Activated naive CD8-positive, alpha-beta T cell treated with anti-CD3 and anti-CD28 coated beads, Interleukin-2, amount 10 ng/mL, durations not matched to agents 7 days and 5 days (primary cell): ENCODE data around the gene PSPH. TPM values are rescaled to one million over a fixed set of nuclear protein-coding genes. Genes with fewer than 3 reads are reported as not detected.
"Not testable (repeated sequence)": the region's sequence is repeated elsewhere in the genome, so short reads cannot be mapped to it uniquely, and the experiment has no call there.

ENCODE experiments used
- ATAC-seq: fragments of 150-1000 bp; cut with Tn5 transposase; one replicate; pipeline ENCODE4 v1.10.0; 2021; ENCODE audit warnings: low read depth, moderate library complexity
- POLR2A ChIA-PET: fragments of 350-600 bp; sonication (Branson Sonifier 250); formaldehyde crosslinking; loops from one replicate; lab custom pipeline; 2021; ENCODE audit warnings: antibody characterized with exemption; lab: Charles Lee
- DNase-seq: peaks from one replicate; pipeline ENCODE4 v3.0.0; 2021
- H3K27ac Mint-ChIP-seq: one replicate; pipeline ENCODE4 v1.8.0; 2022; ENCODE audit warnings: mild to moderate bottlenecking, mixed read lengths
- H3K27me3 Mint-ChIP-seq: one replicate; pipeline ENCODE4 v1.8.0; 2022; ENCODE audit warnings: mild to moderate bottlenecking, moderate library complexity, mixed read lengths
- H3K36me3 Mint-ChIP-seq: one replicate; pipeline ENCODE4 v1.8.0; 2021; ENCODE audit warnings: mild to moderate bottlenecking, mixed read lengths
- H3K4me1 Mint-ChIP-seq: one replicate; pipeline ENCODE4 v1.8.0; 2021; ENCODE audit warnings: mixed read lengths
- H3K4me3 Mint-ChIP-seq: one replicate; pipeline ENCODE4 v1.8.0; 2022; ENCODE audit warnings: mild to moderate bottlenecking, moderate library complexity, mixed read lengths
- H3K9me3 Mint-ChIP-seq: one replicate; pipeline ENCODE4 v1.8.0; 2021; ENCODE audit warnings: mixed read lengths
- total RNA-seq, 2 experiments: library from RNA; stranded (reverse); gene quantifications; one replicate each; pipeline ENCODE4 v1.2.3, GENCODE V29; 2021

Gene PSPH
- total RNA-seq, 2 experiments from 2014 or later: 7.9 to 10.1 TPM

- Mint-ChIP-seq H3K27ac (no peak overlapping the region), H3K27me3 (no peaks in the 10 kb centered on the region), H3K4me1 (no peaks in the 10 kb centered on the region), H3K36me3 (peaks cover 11% of the 10 kb centered on the region), H3K4me3 (no peak overlapping the region), H3K9me3 (no peaks in the 10 kb centered on the region)
- DNase-seq: no peak
- ATAC-seq: no peak
- POLR2A ChIA-PET: no interaction called here
Observed at GRCh38 chr7:56023500-56023899, 27.7 kb downstream of the PSPH start.

- Mint-ChIP-seq H3K9me3 (no peaks in the 10 kb centered on the region), H3K36me3 (peaks cover 4% of the 10 kb centered on the region), H3K4me1 (no peaks in the 10 kb centered on the region), H3K4me3 (no peak overlapping the region), H3K27me3 (no peaks in the 10 kb centered on the region), H3K27ac (no peak overlapping the region)
- DNase-seq: no peak
- no peak for ATAC-seq
- POLR2A ChIA-PET: no interaction called here
Observed at GRCh38 chr7:56019501-56019900, 31.7 kb downstream of the PSPH start.

GRCh38 chr7:56017015-56017414, 34.2 kb downstream of the PSPH start:
- ATAC-seq, H3K9me3 Mint-ChIP-seq, H3K27ac Mint-ChIP-seq, H3K36me3 Mint-ChIP-seq, H3K27me3 Mint-ChIP-seq, H3K4me1 Mint-ChIP-seq, DNase-seq, POLR2A ChIA-PET, H3K4me3 Mint-ChIP-seq: not testable (repeated sequence)

- Mint-ChIP-seq H3K9me3 (no peaks in the 10 kb centered on the region), H3K27ac (no peak overlapping the region), H3K27me3 (no peaks in the 10 kb centered on the region), H3K4me1 (no peaks in the 10 kb centered on the region), H3K4me3 (no peak overlapping the region), H3K36me3 (peaks cover 5% of the 10 kb centered on the region)
- DNase-seq (no peak), ATAC-seq (no peak)
- POLR2A ChIA-PET: no interaction called here
Observed at GRCh38 chr7:56009695-56010094, 41.5 kb downstream of the PSPH start.

GRCh38 chr7:56007891-56008290, 43.4 kb downstream of the PSPH start:
- H3K4me3 Mint-ChIP-seq: no peak overlapping the region
- peaks cover 2% of the 10 kb centered on the region for H3K36me3 Mint-ChIP-seq
- H3K27me3 Mint-ChIP-seq: no peaks in the 10 kb centered on the region
- DNase-seq (no peak), ATAC-seq (no peak)
- H3K4me1 Mint-ChIP-seq: no peaks in the 10 kb centered on the region
- no peaks in the 10 kb centered on the region for H3K9me3 Mint-ChIP-seq
- POLR2A ChIA-PET: no interaction called here
- H3K27ac Mint-ChIP-seq: no peak overlapping the region

GRCh38 chr7:56007167-56007652, 44.0 kb downstream of the PSPH start:
- no peaks in the 10 kb centered on the region for H3K4me1 Mint-ChIP-seq
- POLR2A ChIA-PET: no interaction called here
- H3K4me3 Mint-ChIP-seq: no peak overlapping the region
- no peaks in the 10 kb centered on the region for H3K27me3 Mint-ChIP-seq
- no peak for ATAC-seq
- no peak overlapping the region for H3K27ac Mint-ChIP-seq
- H3K9me3 Mint-ChIP-seq: no peaks in the 10 kb centered on the region
- DNase-seq: no peak
- peaks cover 2% of the 10 kb centered on the region for H3K36me3 Mint-ChIP-seq

GRCh38 chr7:56003749-56004148, 47.5 kb downstream of the PSPH start:
- no peak overlapping the region for H3K27ac Mint-ChIP-seq
- no peak overlapping the region for H3K4me3 Mint-ChIP-seq
- H3K27me3 Mint-ChIP-seq: no peaks in the 10 kb centered on the region
- H3K4me1 Mint-ChIP-seq: no peaks in the 10 kb centered on the region
- no peaks in the 10 kb centered on the region for H3K9me3 Mint-ChIP-seq
- DNase-seq: no peak
- POLR2A ChIA-PET: no interaction called here
- peaks cover 4% of the 10 kb centered on the region for H3K36me3 Mint-ChIP-seq
- no peak for ATAC-seq

- peaks cover 2% of the 10 kb centered on the region for H3K4me1 Mint-ChIP-seq
- POLR2A ChIA-PET: no interaction called here
- no peak overlapping the region for H3K27ac Mint-ChIP-seq
- H3K36me3 Mint-ChIP-seq: peaks cover 20% of the 10 kb centered on the region
- H3K9me3 Mint-ChIP-seq: no peaks in the 10 kb centered on the region
- no peak overlapping the region for H3K4me3 Mint-ChIP-seq
- ATAC-seq (no peak), DNase-seq (no peak)
- no peaks in the 10 kb centered on the region for H3K27me3 Mint-ChIP-seq
Observed at GRCh38 chr7:55996856-55997500, 54.3 kb downstream of the PSPH start.

- ATAC-seq (no peak), DNase-seq (no peak)
- Mint-ChIP-seq H3K36me3 (peaks cover 21% of the 10 kb centered on the region), H3K4me1 (peaks cover 2% of the 10 kb centered on the region), H3K9me3 (no peaks in the 10 kb centered on the region), H3K27ac (no peak overlapping the region), H3K27me3 (no peaks in the 10 kb centered on the region), H3K4me3 (no peak overlapping the region)
- POLR2A ChIA-PET: no interaction called here
Observed at GRCh38 chr7:55992346-55992745, 58.9 kb downstream of the PSPH start.

GRCh38 chr7:55983537-55983936, 67.7 kb downstream of the PSPH start:
- H3K9me3 Mint-ChIP-seq: no peaks in the 10 kb centered on the region
- H3K4me1 Mint-ChIP-seq: no peaks in the 10 kb centered on the region
- DNase-seq (no peak), ATAC-seq (no peak)
- H3K27me3 Mint-ChIP-seq: no peaks in the 10 kb centered on the region
- POLR2A ChIA-PET: no interaction called here
- H3K36me3 Mint-ChIP-seq: peaks cover 14% of the 10 kb centered on the region
- H3K4me3 Mint-ChIP-seq: no peak overlapping the region
- H3K27ac Mint-ChIP-seq: no peak overlapping the region

- H3K4me1 Mint-ChIP-seq: peaks cover 2% of the 10 kb centered on the region
- no peaks in the 10 kb centered on the region for H3K9me3 Mint-ChIP-seq
- ATAC-seq (no peak), DNase-seq (no peak)
- POLR2A ChIA-PET: no interaction called here
- no peak overlapping the region for H3K27ac Mint-ChIP-seq
- H3K36me3 Mint-ChIP-seq: peaks cover 16% of the 10 kb centered on the region
- no peaks in the 10 kb centered on the region for H3K27me3 Mint-ChIP-seq
- H3K4me3 Mint-ChIP-seq: no peak overlapping the region
Observed at GRCh38 chr7:55980266-55980665, 71.0 kb downstream of the PSPH start.

GRCh38 chr7:55977831-55978230, 73.4 kb downstream of the PSPH start:
- no peak overlapping the region for H3K27ac Mint-ChIP-seq
- peaks cover 14% of the 10 kb centered on the region for H3K36me3 Mint-ChIP-seq
- POLR2A ChIA-PET: no interaction called here

GRCh38 chr7:55975988-55976633, 75.1 kb downstream of the PSPH start:
- Mint-ChIP-seq H3K27ac (no peak overlapping the region), H3K36me3 (peaks cover 17% of the 10 kb centered on the region), H3K4me3 (no peak overlapping the region), H3K9me3 (no peaks in the 10 kb centered on the region), H3K27me3 (no peaks in the 10 kb centered on the region), H3K4me1 (peaks cover 2% of the 10 kb centered on the region)
- ATAC-seq: no peak
- POLR2A ChIA-PET: no interaction called here
- no peak for DNase-seq

More at GRCh38 chr7:55977831-55978230, 73.4 kb downstream of the PSPH start:
- Mint-ChIP-seq H3K9me3 (no peaks in the 10 kb centered on the region), H3K4me1 (peaks cover 2% of the 10 kb centered on the region), H3K27me3 (no peaks in the 10 kb centered on the region), H3K4me3 (no peak overlapping the region)
- ATAC-seq (no peak), DNase-seq (no peak)

- POLR2A ChIA-PET: no interaction called here
- no peak for DNase-seq
- H3K9me3 Mint-ChIP-seq: no peaks in the 10 kb centered on the region
- H3K4me3 Mint-ChIP-seq: no peak overlapping the region
- peaks cover 13% of the 10 kb centered on the region for H3K4me1 Mint-ChIP-seq
- peaks cover 22% of the 10 kb centered on the region for H3K36me3 Mint-ChIP-seq
- ATAC-seq: no peak
- no peaks in the 10 kb centered on the region for H3K27me3 Mint-ChIP-seq
- no peak overlapping the region for H3K27ac Mint-ChIP-seq
Observed at GRCh38 chr7:55973747-55974250, 77.4 kb downstream of the PSPH start.
